ENCODE results near the gene PDCD7.

The PDCD7 gene

GRCh38 chr15:65067645-65068402 is 65.8 kb downstream of the PDCD7 start, which contains the start of gene RASL12:
TSS of gene RASL12 (minus strand) at chr15:65067991. CDS start at chr15:65067835, 156 bp downstream.
- FAIRE-seq, result no peak
- no peak for DNase-seq (ENCODE audit: insufficient read length, low spot score)
- TF ChIP-seq POU2F2 (IDR thresholded peaks at IDR 0.05; ENCODE audit: low read depth, low read length) (no peak), PAX5 (IDR thresholded peaks at IDR 0.05; ENCODE audit: insufficient read depth, low read length, severe bottlenecking) (no peak), SPI1 (IDR thresholded peaks at IDR 0.05; ENCODE audit: low read depth, low read length) (no peak), TAF1 (IDR thresholded peaks at IDR 0.05; ENCODE audit: low read depth, low read length) (no peak), POLR2A (IDR thresholded peaks at IDR 0.05; ENCODE audit: low read depth, low read length) (no peak), POLR2AphosphoS5 (IDR thresholded peaks at IDR 0.05; ENCODE audit: low read depth, low read length) (no peak)

All from GM12891 (cell line).